GM12892 (cell line): ENCODE measurements around the gene DLX6.

Experiments
- POLR2A ChIP-seq: IDR thresholded peaks from 2 replicates; pipeline ENCODE4 v1.6.1; 2011; ENCODE audit warnings: low read depth, low read length, control low read depth
- TAF1 ChIP-seq: IDR thresholded peaks from 2 replicates; pipeline ENCODE4 v1.6.1; 2011; ENCODE audit warnings: low read depth, mild to moderate bottlenecking, control low read depth, low read length, borderline replicate concordance

- no peak for TF ChIP-seq POLR2A
- TF ChIP-seq TAF1: no peak
Observed at GRCh38 chr7:97001656-97002554, 3.4 kb upstream of the DLX6 start.
